Effector memory CD8-positive, alpha-beta T cell (primary cell): ENCODE results near the gene SF3B6.

ENCODE experiments used
- ATAC-seq: fragments of 150-1000 bp; cut with Tn5 transposase; replicated peaks from 2 replicates; pipeline ENCODE4 v1.10.0; 2021; ENCODE audit warnings: mild to moderate bottlenecking, moderate library complexity
- DNase-seq, 3 experiments: peaks; one replicate each; pipeline ENCODE4 v3.0.0; 2021
- H3K27ac Mint-ChIP-seq, 2 donors: one replicate each; pipeline ENCODE4 v1.8.0; 2022; ENCODE audit warnings: mild to moderate bottlenecking in 2 of 2, mixed read lengths in 2 of 2, moderate library complexity in 2 of 2
- H3K27me3 Mint-ChIP-seq, 2 donors: one replicate each; pipeline ENCODE4 v1.8.0; 2022; ENCODE audit warnings: mixed read lengths in 2 of 2
- H3K36me3 Mint-ChIP-seq: one replicate; pipeline ENCODE4 v1.8.0; 2022; ENCODE audit warnings: mild to moderate bottlenecking, moderate library complexity, mixed read lengths; ENCODE audit not compliant: insufficient read depth
- H3K4me1 Mint-ChIP-seq, 2 donors: one replicate each; pipeline ENCODE4 v1.8.0; 2022; ENCODE audit warnings: low read depth in 2 of 2, mixed read lengths in 2 of 2
- H3K4me3 Mint-ChIP-seq, 2 donors: one replicate each; pipeline ENCODE4 v1.8.0; 2022; ENCODE audit warnings: mild to moderate bottlenecking in 2 of 2, mixed read lengths in 2 of 2, moderate library complexity in 2 of 2
- H3K9me3 Mint-ChIP-seq, 2 donors: one replicate each; pipeline ENCODE4 v1.8.0; 2022; ENCODE audit warnings: mixed read lengths in 2 of 2

Gene SF3B6

GRCh38 chr2:24038786-24039499, 37.2 kb downstream of the SF3B6 start:
- no peak for DNase-seq
- Mint-ChIP-seq H3K36me3 (peaks cover 13% of the 10 kb centered on the region), H3K27ac (no peak overlapping the region), H3K27me3 (no peaks in the 10 kb centered on the region), H3K4me3 (no peak overlapping the region), H3K9me3 (no peaks in the 10 kb centered on the region), H3K4me1 (peaks cover 10 to 18% of the 10 kb centered on the region in 2 donors)
- ATAC-seq = no peak

DNA sequence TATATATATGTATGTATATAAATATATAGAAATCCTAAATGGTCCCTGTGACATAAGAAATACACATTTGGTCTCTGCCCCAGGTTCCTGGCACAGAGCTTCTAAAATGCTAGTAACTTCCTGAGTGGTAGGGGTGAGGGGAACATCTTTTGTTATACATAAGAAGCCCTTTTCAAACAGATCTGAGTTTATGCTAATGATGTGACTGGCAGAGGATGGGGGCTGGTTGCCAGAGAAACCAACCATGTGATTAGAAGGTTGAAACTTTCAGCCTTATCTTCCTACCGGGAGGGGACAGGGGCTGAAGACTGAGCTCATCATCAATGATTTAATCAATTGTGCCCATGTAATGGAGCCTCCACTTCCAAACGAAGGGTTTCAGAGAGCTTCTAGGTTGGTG, 49.9 kb downstream of the SF3B6 start:
- ATAC-seq = no peak
- H3K4me3 Mint-ChIP-seq = no peak overlapping the region
- H3K36me3 Mint-ChIP-seq = peaks cover 22% of the 10 kb centered on the region
- H3K27me3 Mint-ChIP-seq = no peaks in the 10 kb centered on the region
- peaks cover 3 to 4% of the 10 kb centered on the region in 2 donors for H3K4me1 Mint-ChIP-seq
- no peak for DNase-seq
- H3K9me3 Mint-ChIP-seq = no peaks in the 10 kb centered on the region
- H3K27ac Mint-ChIP-seq = no peak overlapping the region

- Mint-ChIP-seq H3K4me1 (peaks cover 3 to 4% of the 10 kb centered on the region in 2 donors), H3K4me3 (no peak overlapping the region), H3K9me3 (no peaks in the 10 kb centered on the region), H3K27ac (peak overlapping the region in 1 of 2 donors; percentile 70), H3K27me3 (no peaks in the 10 kb centered on the region), H3K36me3 (peaks cover 13% of the 10 kb centered on the region)
- DNase-seq (no peak), ATAC-seq (no peak)
Measured at GRCh38 chr2:24024996-24025663, 51.0 kb downstream of the SF3B6 start.

DNA sequence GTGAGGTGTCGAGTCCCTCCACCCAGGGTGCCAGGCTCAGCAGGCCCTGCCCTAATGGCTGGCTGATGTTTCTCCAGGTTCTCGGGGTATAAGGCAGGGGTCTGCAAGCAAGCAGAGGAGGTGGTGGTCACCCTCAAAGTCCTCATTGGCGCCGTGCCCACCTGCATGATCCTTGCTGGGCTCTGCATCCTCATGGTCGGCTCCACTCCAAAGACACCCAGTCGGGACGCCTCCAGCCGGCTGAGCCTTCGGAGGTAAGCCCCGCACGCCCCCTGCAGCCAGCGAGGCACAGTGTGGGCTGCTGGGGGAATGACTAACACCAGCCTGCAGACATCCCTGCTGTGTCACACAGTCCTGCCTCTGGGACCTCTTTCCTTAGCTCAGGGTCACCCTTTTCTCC, 52.1 kb downstream of the SF3B6 start:
- DNase-seq = no peak

GRCh38 chr2:24022975-24023575, 53.1 kb downstream of the SF3B6 start:
- H3K4me1 Mint-ChIP-seq = peaks cover 0 to 4% of the 10 kb centered on the region in 2 donors
- no peak for ATAC-seq
- H3K9me3 Mint-ChIP-seq = no peaks in the 10 kb centered on the region
- peaks cover 6% of the 10 kb centered on the region for H3K36me3 Mint-ChIP-seq
- DNase-seq = no peak
- no peaks in the 10 kb centered on the region for H3K27me3 Mint-ChIP-seq
- no peak overlapping the region for H3K4me3 Mint-ChIP-seq
- H3K27ac Mint-ChIP-seq = peak overlapping the region in 1 of 2 donors; percentile 33

More for the DNA sequence above, 52.1 kb downstream of the SF3B6 start:
- H3K36me3 Mint-ChIP-seq = peaks cover 12% of the 10 kb centered on the region
- H3K27me3 Mint-ChIP-seq = no peaks in the 10 kb centered on the region
- no peak overlapping the region for H3K4me3 Mint-ChIP-seq
- H3K4me1 Mint-ChIP-seq = peaks cover 3 to 4% of the 10 kb centered on the region in 2 donors
- peak overlapping the region; percentile 7 to 70 for H3K27ac Mint-ChIP-seq
- H3K9me3 Mint-ChIP-seq = no peaks in the 10 kb centered on the region
- no peak for ATAC-seq

- no peak for ATAC-seq
- H3K27ac Mint-ChIP-seq = peak overlapping the region in 1 of 2 donors; percentile 33
- H3K27me3 Mint-ChIP-seq = no peaks in the 10 kb centered on the region
- peaks cover 2% of the 10 kb centered on the region for H3K36me3 Mint-ChIP-seq
- no peak overlapping the region for H3K4me3 Mint-ChIP-seq
- no peaks in the 10 kb centered on the region for H3K9me3 Mint-ChIP-seq
- H3K4me1 Mint-ChIP-seq = peaks cover 0 to 4% of the 10 kb centered on the region in 2 donors
- no peak for DNase-seq
Measured at GRCh38 chr2:24022324-24022974, 53.7 kb downstream of the SF3B6 start.

DNA sequence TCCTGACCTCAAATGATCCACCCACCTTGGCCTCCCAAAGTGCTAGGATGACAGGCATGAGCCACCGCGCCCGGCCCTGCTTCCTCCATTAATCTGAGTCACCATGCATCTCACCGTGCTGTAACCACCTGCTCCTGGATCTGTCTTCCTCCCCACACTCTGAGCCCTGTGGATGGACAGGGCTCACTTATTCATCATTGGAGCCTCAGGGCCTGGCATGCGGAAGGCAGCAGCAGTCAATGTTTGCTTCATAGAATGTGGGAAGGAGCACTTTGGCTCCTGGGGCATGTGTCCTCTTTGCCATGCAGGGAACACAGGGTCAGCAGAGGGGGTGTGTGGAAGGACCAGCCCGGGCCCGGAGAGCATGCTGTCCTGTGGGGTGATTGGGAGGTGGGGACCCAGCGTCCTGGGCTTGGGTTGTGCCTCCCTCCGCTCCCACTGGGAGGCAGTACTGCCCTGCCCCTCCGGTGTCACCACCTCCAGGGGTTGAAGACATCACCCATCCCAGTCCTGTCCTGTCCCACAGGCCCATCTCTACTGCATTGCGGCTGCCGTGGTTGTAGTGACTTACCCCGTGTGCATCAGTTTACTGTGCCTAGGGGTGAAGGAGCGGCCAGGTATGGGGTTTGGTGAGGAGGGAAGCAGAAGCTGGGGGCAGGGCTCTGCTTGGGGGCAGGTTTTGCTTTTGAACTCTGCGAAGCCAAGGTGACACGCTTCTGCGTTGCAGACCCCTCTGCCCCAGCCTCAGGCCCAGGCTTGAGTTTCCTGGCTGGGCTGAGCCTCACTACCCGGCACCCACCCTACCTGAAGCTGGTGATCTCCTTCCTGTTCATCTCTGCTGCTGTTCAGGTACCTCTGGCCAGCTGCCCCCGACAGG, 54.8 kb downstream of the SF3B6 start:
- H3K36me3 Mint-ChIP-seq = no peaks in the 10 kb centered on the region

GRCh38 chr2:24020244-24020643, 55.9 kb downstream of the SF3B6 start:
- Mint-ChIP-seq H3K36me3 (no peaks in the 10 kb centered on the region), H3K9me3 (no peaks in the 10 kb centered on the region), H3K4me3 (no peak overlapping the region), H3K4me1 (peaks cover 0 to 4% of the 10 kb centered on the region in 2 donors), H3K27me3 (no peaks in the 10 kb centered on the region), H3K27ac (no peak overlapping the region)
- DNase-seq = no peak
- ATAC-seq = no peak

More for the DNA sequence above, 54.8 kb downstream of the SF3B6 start:
- H3K9me3 Mint-ChIP-seq = no peaks in the 10 kb centered on the region
- no peak overlapping the region for H3K4me3 Mint-ChIP-seq
- H3K27me3 Mint-ChIP-seq = no peaks in the 10 kb centered on the region
- ATAC-seq = peak; percentile 26
- H3K27ac Mint-ChIP-seq = no peak overlapping the region
- no peak for DNase-seq
- peaks cover 0 to 4% of the 10 kb centered on the region in 2 donors for H3K4me1 Mint-ChIP-seq

DNA sequence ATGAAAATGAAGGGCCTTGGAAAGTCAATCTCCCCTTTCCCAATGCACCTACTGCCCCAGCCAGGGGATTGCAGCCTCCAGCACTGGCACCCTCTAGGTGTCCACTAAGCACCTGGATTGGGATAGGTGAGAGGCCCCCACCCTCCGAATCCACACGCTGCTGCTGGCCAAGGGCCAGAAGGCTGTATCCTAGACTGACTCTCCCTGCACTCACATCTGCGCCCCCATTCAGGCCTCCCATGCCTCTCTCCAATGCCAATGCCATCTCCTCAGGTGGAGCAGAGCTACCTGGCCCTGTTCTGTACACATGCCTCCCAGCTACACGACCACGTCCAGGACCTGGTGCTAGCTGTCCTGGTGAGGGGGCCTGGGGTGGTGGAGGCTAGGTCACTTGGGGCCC, 56.4 kb downstream of the SF3B6 start:
- H3K27ac Mint-ChIP-seq = no peak overlapping the region
- peaks cover 0 to 2% of the 10 kb centered on the region in 2 donors for H3K27me3 Mint-ChIP-seq
- DNase-seq (no peak), ATAC-seq (no peak)
- H3K36me3 Mint-ChIP-seq = no peaks in the 10 kb centered on the region
- no peak overlapping the region for H3K4me3 Mint-ChIP-seq
- peaks cover 0 to 2% of the 10 kb centered on the region in 2 donors for H3K4me1 Mint-ChIP-seq
- H3K9me3 Mint-ChIP-seq = no peaks in the 10 kb centered on the region

DNA sequence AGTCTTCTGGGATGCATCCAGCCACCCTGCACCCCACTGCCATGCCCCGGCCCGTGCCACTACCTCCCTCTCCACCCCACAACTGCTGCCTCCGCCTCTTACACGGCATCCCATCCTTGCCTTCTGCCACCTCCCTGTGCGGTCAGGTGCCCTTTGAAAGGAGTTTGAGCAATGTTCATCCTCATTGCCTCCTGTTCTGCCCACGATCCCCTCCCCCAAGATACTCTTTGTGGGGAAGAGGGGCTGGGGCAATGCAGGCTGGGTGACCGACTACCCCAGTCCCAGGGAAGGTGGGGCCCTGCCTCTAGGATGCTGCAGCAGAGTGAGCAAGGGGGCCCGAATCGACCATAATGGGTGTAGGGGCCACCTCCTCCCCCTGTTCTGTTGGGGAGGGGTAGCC, 57.9 kb downstream of the SF3B6 start:
- no peak for ATAC-seq
- Mint-ChIP-seq H3K9me3 (no peaks in the 10 kb centered on the region), H3K36me3 (no peaks in the 10 kb centered on the region), H3K4me3 (no peak overlapping the region), H3K27ac (no peak overlapping the region), H3K27me3 (peaks cover 9% of the 10 kb centered on the region in 2 donors), H3K4me1 (peaks cover 0 to 2% of the 10 kb centered on the region in 2 donors)
- DNase-seq = no peak

DNA sequence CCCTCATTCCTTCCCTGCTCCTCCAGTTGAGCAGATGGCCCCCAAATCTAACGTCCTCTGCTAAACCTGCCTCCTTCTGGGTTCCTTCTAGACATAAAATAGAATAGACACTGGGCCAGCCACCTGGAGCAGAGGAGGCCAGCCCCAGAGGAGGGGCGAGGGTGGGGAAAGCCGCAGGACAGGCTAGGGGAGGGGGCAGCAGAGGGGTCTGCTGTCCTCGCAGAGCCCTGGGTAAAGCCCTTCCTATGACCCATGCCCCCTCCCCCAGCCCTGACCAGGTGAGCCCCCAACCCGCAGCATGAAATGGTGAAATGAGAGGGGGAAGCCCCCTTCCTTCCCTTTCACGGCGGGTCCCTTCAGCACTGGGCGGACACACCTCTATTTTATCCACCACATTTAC, 58.4 kb downstream of the SF3B6 start:
- Mint-ChIP-seq H3K27ac (no peak overlapping the region), H3K9me3 (no peaks in the 10 kb centered on the region), H3K4me1 (peaks cover 0 to 2% of the 10 kb centered on the region in 2 donors), H3K36me3 (no peaks in the 10 kb centered on the region), H3K27me3 (peaks cover 10 to 14% of the 10 kb centered on the region in 2 donors), H3K4me3 (no peak overlapping the region)
- DNase-seq (no peak), ATAC-seq (no peak)
